Activated B cell treated with CpG ODN at 0.5 μM for 24 hours (primary cell): ENCODE measurements around the gene PTGR2. TPM values are rescaled to one million over a fixed set of nuclear protein-coding genes. Genes with fewer than 3 reads are reported as not detected.

Experiments used
- total RNA-seq: library from RNA; stranded (reverse); gene quantifications from 2 replicates; pipeline ENCODE4 v1.2.3, GENCODE V29; 2022

Gene PTGR2
- total RNA-seq, 1 donor from 2014 or later, result 4.8 TPM

Other genes with a start within 250 kb of the PTGR2 start
- not detected in 2 replicates for gene ACOT6, start 239.3 kb upstream of the PTGR2 start, total RNA-seq
- gene DNAL1, start 206.8 kb upstream of the PTGR2 start, total RNA-seq, result 7.7 and 7.8 TPM in 2 replicates
- gene PNMA1, start 137.4 kb upstream of the PTGR2 start, total RNA-seq, result 19.9 and 22.2 TPM in 2 replicates
- 58.4 and 64.7 TPM in 2 replicates for gene ZNF410, start 35.0 kb downstream of the PTGR2 start, total RNA-seq
- 2.3 TPM in 2 replicates for gene FAM161B, start 98.3 kb downstream of the PTGR2 start, total RNA-seq
- 23.0 and 30.7 TPM in 2 replicates for gene COQ6, start 98.5 kb downstream of the PTGR2 start, total RNA-seq
- gene ENTPD5, start 167.5 kb downstream of the PTGR2 start, total RNA-seq, result 9.3 and 10.4 TPM in 2 replicates
- 1.6 and 2.2 TPM in 2 replicates for gene BBOF1, start 167.5 kb downstream of the PTGR2 start, total RNA-seq
- 9.8 and 11.5 TPM in 2 replicates for gene ALDH6A1, start 232.6 kb downstream of the PTGR2 start, total RNA-seq
- 7.6 and 12.4 TPM in 2 replicates for gene LIN52, start 233.1 kb downstream of the PTGR2 start, total RNA-seq